Heart left ventricle (tissue), 16 donors: ENCODE results near the gene PCNX4. TPM values are rescaled to one million over a fixed set of nuclear protein-coding genes. Genes with fewer than 3 reads are reported as not detected.

Source experiments
- ATAC-seq, 4 donors: fragments of 200-7000 bp; cut with Tn5 transposase; one replicate each; pipeline ENCODE4 v1.9.1; 2020 to 2022; ENCODE audit warnings: moderate library complexity in 4 of 4, mild to moderate bottlenecking in 3 of 4, moderate number of reproducible peaks in 1 of 4
- DNase-seq, 5 donors: peaks; one replicate each; pipeline ENCODE4 v3.0.0-alpha.2; 2020
- H3K27ac ChIP-seq, 12 donors: fragments of 200-600 bp; sonication (generic) in 4 of 12; one replicate each; pipeline versions ENCODE4 v1.5.0 to v1.8.0; 2016 to 2022; ENCODE audit warnings: mild to moderate bottlenecking in 2 of 12
- H3K27me3 ChIP-seq, 9 donors: fragments of 200-600 bp; sonication (generic) in 2 of 9; one replicate each; pipeline versions ENCODE4 v1.5.1 to v1.8.0; 2016 to 2022; ENCODE audit warnings: mild to moderate bottlenecking in 3 of 9
- H3K36me3 ChIP-seq, 9 donors: fragments of 200-600 bp; sonication (generic) in 2 of 9; one replicate each; pipeline versions ENCODE4 v1.5.0 to v1.8.0; 2018 to 2022; ENCODE audit warnings: mild to moderate bottlenecking in 2 of 9
- H3K4me1 ChIP-seq, 12 donors: fragments of 200-600 bp; sonication (generic) in 4 of 12; one replicate each; pipeline versions ENCODE4 v1.5.0 to v1.8.0; 2016 to 2022; ENCODE audit warnings: mild to moderate bottlenecking in 3 of 12
- H3K4me3 ChIP-seq, 12 donors: fragments of 200-600 bp; sonication (generic) in 4 of 12; one replicate each; pipeline versions ENCODE4 v1.5.0 to v1.8.0; 2017 to 2022; ENCODE audit warnings: mild to moderate bottlenecking in 9 of 12, moderate library complexity in 4 of 12
- H3K9me3 ChIP-seq, 12 donors: fragments of 200-600 bp; sonication (generic) in 4 of 12; one replicate each; pipeline versions ENCODE4 v1.5.0 to v1.8.0; 2016 to 2022; ENCODE audit warnings: mild to moderate bottlenecking in 1 of 12
- CTCF ChIP-seq, 12 donors: fragments of 200-600 bp; sonication (generic) in 4 of 12; IDR thresholded peaks; one replicate each; pipeline versions ENCODE4 v1.5.0 to v1.8.0; 2018 to 2022; ENCODE audit warnings: antibody characterized with exemption in 12 of 12, mild to moderate bottlenecking in 5 of 12
- POLR2A ChIP-seq, 2 donors: fragments of 450-650 bp; IDR thresholded peaks; one replicate each; pipeline ENCODE4 v1.6.1; 2017; ENCODE audit warnings: antibody characterized with exemption in 2 of 2, mild to moderate bottlenecking in 2 of 2, moderate library complexity in 2 of 2
- WGBS, 4 donors: extraction: QIAGEN DNeasy Blood & Tissue Kit in 2 of 4; methylation state at CpG; one replicate each; pipeline versions ENCODE4 v1.1.5 to v1.1.7; 2013 to 2018; 5-methylcytosine and 5-hydroxymethylcytosine counted together
- intact Hi-C, 10 donors: fragments of 100-400 bp; cut with DNase I; formaldehyde crosslinking; loops; one replicate each; pipeline versions ENCODE4 v1.11.1 to v1.14.2; 2022
- polyA plus RNA-seq, 2 donors: library from polyadenylated mRNA; stranded (reverse); fragments of 200-250 nt; gene quantifications; one replicate each; pipeline ENCODE4 v1.2.3, GENCODE V29; 2013
- total RNA-seq, 9 donors: library from RNA; depleted of rRNA in 2 of 9; stranded (reverse); fragments of >200 nt in 2 of 9; fragmentation: NEBNext Ultra II Directional in 3 of 9; extraction: Animal tissue kit (Norgen Biotek cat#: 25700) in 3 of 9; gene quantifications; one replicate each; pipeline versions ENCODE4 v1.1.0 to v1.2.4, GENCODE V29; 2016 to 2023
- donor health status: ischemic (EF 13 %, LVEDD 7.1; RV severe dilation, severe dysfunction).
- donor health status: healthy with polysubstance abuse.
- donor health status: DM: no; HTN: yes; CAD: no.
- donor health status: DM: no; HTN: no; CAD: no.
- donor health status: ischemic (EF 25% LVEDD 6.9; RV normal size, moderate dysfunction).
- donor health status: ischemic (EF 25% LVEDD 5.7; RV mildly dilated, moderate dysfunction).
- donor health status: healthy.
- donor health status: DM: yes; HTN: yes; CAD: no.
- donor health status: ischemic (EF 35%, LVEDD 5.7; RV mildly dilated, moderate dysfunction).
- donor health status: nonischemic (EF 11% LVEDD 7.7; RV severe dilation, severe dysfunction).
- donor health status: DM: yes; HTN: yes; CAD: no.
- donor health status: PGD.
- donor health status: ischemic (EF 29% LVEDD 5.4; RV normal size, mild dysfunction).
- donor health status: nonischemic (EF 23%, LVEDD 6.1; RV moderate dilation, normal function).

The PCNX4 gene
- total and polyA plus RNA-seq, 11 donors = 19.7 to 56.2 (median 32.4) TPM

GRCh38 chr14:60169722-60170121 lies 78.0 kb downstream of the PCNX4 start:
- no peak overlapping the region for H3K27ac ChIP-seq

GRCh38 chr14:60170948-60171347 lies 79.2 kb downstream of the PCNX4 start:
- peaks cover 0 to 9% (median 5%) of the 10 kb centered on the region in 12 donors for H3K4me1 ChIP-seq
- no peak for ATAC-seq
- WGBS, 4 donors = 95 to 97% (median 95%) methylated on average over 4 of the region's 4 CpGs
- H3K4me3 ChIP-seq = no peak overlapping the region
- no peaks in the 10 kb centered on the region for H3K9me3 ChIP-seq
- H3K36me3 ChIP-seq = no peaks in the 10 kb centered on the region
- H3K27ac ChIP-seq = no peak overlapping the region
- no peaks in the 10 kb centered on the region for H3K27me3 ChIP-seq
- no peak for TF ChIP-seq POLR2A (IDR thresholded peaks at IDR 0.05)
- TF ChIP-seq CTCF (IDR thresholded peaks at IDR 0.05) = no peak
- intact Hi-C loops = no loop called here
- DNase-seq = no peak

More at GRCh38 chr14:60169722-60170121, 78.0 kb downstream of the PCNX4 start:
- intact Hi-C loops = loop anchor here in 9 of 10 donors (5.0 to 10.0 kb wide), 7 partner anchors 75 to 685 kb away; partner anchors contain the start of genes PCNX4 (in 2 of the 9), JKAMP (in 1 of the 9) and L3HYPDH (in 1 of the 9)
- no peak for TF ChIP-seq POLR2A (IDR thresholded peaks at IDR 0.05)
- TF ChIP-seq CTCF (IDR thresholded peaks at IDR 0.05) = no peak
- ATAC-seq (no peak), DNase-seq (no peak)
- Histone ChIP-seq H3K4me1 (peaks cover 0 to 14% (median 9%) of the 10 kb centered on the region in 12 donors), H3K36me3 (no peaks in the 10 kb centered on the region), H3K27me3 (no peaks in the 10 kb centered on the region), H3K9me3 (no peaks in the 10 kb centered on the region), H3K4me3 (no peak overlapping the region)
- 91 to 98% (median 93%) methylated on average over 3 of the region's 3 CpGs for WGBS, 4 donors

GRCh38 chr14:60171690-60172089 lies 80.0 kb downstream of the PCNX4 start:
- 68 to 98% (median 96%) methylated on average over 2 of the region's 2 CpGs for WGBS, 4 donors
- Histone ChIP-seq H3K4me1 (peaks cover 0 to 1% (median 0%) of the 10 kb centered on the region in 12 donors), H3K4me3 (no peak overlapping the region), H3K36me3 (no peaks in the 10 kb centered on the region), H3K27ac (no peak overlapping the region), H3K9me3 (no peaks in the 10 kb centered on the region), H3K27me3 (no peaks in the 10 kb centered on the region)
- no peak for ATAC-seq
- DNase-seq = no peak
- intact Hi-C loops = no loop called here
- no peak for TF ChIP-seq CTCF (IDR thresholded peaks at IDR 0.05)
- TF ChIP-seq POLR2A (IDR thresholded peaks at IDR 0.05) = no peak

GRCh38 chr14:60174352-60175254 lies 82.9 kb downstream of the PCNX4 start:
- Histone ChIP-seq H3K27me3 (no peaks in the 10 kb centered on the region), H3K27ac (no peak overlapping the region), H3K36me3 (no peaks in the 10 kb centered on the region), H3K9me3 (peaks cover 0 to 10% (median 0%) of the 10 kb centered on the region in 12 donors), H3K4me3 (no peak overlapping the region), H3K4me1 (peaks cover 0 to 3% (median 0%) of the 10 kb centered on the region in 12 donors)
- intact Hi-C loops = no loop called here
- no peak for DNase-seq
- 79 to 81% (median 81%) methylated on average over 11 of the region's 11 CpGs for WGBS, 4 donors
- TF ChIP-seq CTCF (IDR thresholded peaks at IDR 0.05) (no peak), POLR2A (IDR thresholded peaks at IDR 0.05) (no peak)
- ATAC-seq = no peak
